GM21390 (cell line): ENCODE measurements around the gene NCCRP1.

Experiments used
- ATAC-seq: cut with Tn5 transposase; IDR thresholded peaks from one replicate; pipeline ENCODE4 v1.9.1; 2021; ENCODE audit not compliant: unreplicated experiment

NCCRP1 gene

DNA sequence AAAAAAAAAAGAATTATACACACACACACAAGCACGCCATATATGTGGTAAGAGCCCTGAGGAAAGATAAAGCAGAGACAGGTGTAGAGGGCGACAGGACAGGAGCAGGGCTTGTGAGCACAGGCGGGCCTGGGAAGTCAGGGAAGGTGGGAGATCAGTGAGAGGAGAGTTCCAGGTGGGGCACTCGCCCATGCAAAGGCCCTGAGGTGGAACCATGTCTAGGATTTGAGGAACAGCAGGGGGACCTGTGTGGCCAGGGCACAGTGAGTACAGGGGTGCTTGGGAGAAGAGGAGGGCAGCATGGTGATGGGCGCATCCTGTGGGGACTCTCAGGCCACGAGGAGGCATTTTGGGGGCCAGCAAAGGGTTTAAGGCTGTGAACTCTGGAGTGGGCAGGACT is 32.5 kb upstream of the NCCRP1 start:
- no peak for ATAC-seq

DNA sequence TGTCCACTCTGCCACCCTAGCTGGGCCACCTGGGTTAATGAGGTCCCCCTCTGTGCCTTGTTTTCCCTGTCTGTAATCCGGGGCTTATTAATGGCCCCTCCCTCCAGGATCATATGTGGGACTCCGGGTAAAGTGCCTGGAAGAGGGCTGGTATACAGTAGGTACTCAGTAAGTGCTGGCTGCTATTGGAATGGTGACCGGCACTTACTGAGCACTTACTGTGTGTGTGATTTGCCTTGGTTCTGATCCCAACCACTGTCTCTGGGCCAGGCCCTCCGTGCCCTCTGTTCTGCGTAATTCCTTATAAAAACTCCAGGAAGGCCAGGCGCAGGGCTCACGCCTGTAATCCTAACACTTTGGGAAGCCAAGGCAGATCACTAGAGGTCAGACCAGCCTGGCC is 30.9 kb upstream of the NCCRP1 start:
- ATAC-seq: no peak

DNA sequence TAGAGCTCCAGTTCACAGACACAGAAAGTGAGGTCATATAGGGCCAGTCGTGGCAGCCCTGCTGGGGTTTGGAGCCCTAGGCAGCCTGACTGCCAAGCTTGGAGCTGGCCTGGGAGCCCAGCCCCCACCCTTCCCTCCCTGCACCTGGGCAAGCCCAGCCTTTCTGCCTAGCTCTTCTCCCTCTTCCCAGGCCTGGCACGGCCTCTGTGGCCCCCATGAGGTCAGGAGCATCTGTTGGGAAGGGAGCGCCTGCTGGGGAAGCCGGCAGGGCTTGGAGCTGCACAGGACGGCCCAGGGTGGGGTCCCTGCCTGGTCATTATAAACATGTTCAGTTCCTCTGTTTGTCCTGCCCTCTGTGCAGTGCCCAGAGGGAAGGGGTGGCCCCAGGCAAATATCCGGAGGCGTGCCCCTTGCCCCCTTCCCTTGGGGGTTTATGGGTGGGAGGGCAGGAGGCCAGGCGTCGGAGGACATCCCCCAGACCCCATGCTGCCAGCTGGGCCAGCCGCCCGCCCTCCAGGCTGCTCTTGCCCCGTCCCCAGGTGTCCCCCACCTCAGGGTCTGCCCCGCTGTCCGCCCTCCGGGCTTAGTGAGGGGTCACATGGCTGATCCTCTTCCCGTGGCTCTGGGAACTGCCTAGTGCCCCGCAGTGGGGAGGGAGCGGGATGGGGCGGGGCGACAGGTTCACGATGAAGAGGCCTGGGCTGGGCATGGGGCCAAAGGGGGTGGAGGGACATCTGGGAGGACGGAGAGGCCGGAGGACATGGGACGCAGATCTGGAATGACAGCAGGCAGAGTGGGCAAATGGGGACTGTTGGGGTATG is 30.0 kb upstream of the NCCRP1 start:
- ATAC-seq: no peak

DNA sequence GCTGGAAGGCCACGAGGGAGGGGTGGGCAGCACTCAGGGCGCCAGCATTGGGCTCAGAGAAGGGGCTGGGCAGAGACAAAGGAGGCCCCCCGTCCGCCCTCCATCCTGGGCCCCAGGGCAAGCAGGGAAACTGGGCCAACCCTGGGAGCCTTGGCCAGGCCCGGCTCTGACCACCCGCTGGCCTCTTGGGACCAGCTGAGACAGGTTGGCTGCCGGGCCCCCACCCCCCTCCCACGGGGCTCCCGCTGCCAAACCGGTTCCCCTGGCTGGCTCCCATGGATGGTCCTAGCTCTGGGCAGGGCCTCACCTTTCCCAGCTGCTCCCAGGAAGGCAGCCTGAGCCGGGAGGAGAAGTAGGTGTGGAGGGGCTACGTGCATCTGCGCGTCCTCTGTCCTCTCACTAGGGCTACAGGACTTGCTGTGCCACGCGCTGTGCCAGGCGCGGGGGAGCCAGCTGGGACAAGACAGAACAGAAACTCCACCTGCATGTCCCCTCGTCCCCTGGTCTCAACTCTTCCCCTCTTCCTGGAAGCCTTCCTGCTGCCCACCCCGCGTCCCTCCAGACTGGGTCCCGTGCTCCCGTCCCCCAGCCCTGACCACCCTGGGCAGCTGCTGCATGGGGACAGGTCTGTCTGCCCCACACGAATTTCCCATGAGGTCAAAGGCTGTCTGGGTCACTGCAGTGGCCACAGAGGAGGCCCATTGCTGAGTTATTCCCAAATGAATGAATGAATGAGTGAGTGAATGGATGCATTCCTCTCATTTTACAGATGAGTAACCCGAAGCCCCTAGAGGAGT is 29.1 kb upstream of the NCCRP1 start:
- ATAC-seq: no peak

DNA sequence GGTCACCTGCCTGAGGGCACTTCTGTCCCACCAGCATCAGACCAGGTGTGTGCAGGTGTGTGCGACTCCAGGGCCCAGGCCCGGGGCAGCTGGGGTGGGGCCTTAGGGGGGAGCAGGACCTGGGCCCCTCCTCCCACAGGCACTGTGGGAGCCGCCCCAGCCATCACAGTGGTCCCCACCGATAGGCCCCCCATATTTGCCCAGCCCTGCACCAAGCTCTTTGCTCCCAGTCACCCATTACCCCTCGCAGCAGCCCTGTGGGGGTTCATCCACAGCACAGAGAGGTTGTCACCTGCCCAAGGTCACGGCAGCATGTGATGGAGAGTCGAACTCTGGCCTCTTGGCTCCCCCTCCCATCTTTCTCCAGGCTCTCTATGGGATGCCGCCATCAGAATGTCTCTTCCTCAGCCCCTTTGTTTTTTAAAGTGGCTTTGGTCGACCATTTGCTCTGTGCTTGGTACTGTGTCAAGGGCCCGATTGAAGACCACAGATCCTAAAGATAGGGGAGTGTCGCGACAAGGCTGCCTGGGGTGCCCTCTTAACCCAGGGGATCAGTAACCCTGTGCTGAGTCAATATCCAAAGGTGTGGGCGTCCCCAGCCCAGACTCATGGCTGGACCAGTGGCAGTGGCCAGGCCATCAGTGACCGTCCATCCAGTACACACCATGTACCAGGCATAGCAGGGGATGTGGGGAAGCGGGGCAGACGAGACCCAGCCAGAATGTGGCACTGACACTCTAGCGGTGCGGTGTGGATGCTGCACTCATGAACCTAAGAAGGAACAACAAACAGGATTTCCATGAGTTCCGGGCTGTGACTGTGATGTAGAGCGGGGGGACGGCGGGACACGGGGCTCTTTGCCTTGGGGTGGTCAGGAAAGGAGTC is 28.3 kb upstream of the NCCRP1 start:
- no peak for ATAC-seq

DNA sequence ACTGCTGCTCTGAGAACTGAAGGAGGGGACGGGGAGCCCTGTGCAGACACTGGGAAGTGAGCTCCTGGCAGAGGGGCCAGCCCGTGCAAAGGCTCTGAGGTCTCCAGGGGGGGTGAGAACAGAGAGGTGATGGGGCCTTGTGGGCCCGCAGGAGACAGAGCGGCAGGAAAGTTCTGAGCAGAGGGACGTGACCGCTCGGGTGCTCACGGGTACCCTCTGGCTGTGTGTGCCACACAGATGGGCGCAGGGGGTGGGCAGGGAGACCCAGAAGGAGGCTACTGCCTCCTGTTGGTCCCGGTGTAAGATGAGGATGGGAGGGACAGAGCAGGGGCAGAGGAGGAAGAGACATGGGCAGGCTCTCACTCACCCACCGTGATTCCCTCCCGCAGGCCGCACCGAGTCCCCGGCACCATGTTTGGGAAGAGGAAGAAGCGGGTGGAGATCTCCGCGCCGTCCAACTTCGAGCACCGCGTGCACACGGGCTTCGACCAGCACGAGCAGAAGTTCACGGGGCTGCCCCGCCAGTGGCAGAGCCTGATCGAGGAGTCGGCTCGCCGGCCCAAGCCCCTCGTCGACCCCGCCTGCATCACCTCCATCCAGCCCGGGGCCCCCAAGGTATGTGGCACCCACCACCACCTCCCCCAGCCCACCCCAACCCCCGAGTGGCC is 27.5 kb upstream of the NCCRP1 start:
- ATAC-seq: no peak

DNA sequence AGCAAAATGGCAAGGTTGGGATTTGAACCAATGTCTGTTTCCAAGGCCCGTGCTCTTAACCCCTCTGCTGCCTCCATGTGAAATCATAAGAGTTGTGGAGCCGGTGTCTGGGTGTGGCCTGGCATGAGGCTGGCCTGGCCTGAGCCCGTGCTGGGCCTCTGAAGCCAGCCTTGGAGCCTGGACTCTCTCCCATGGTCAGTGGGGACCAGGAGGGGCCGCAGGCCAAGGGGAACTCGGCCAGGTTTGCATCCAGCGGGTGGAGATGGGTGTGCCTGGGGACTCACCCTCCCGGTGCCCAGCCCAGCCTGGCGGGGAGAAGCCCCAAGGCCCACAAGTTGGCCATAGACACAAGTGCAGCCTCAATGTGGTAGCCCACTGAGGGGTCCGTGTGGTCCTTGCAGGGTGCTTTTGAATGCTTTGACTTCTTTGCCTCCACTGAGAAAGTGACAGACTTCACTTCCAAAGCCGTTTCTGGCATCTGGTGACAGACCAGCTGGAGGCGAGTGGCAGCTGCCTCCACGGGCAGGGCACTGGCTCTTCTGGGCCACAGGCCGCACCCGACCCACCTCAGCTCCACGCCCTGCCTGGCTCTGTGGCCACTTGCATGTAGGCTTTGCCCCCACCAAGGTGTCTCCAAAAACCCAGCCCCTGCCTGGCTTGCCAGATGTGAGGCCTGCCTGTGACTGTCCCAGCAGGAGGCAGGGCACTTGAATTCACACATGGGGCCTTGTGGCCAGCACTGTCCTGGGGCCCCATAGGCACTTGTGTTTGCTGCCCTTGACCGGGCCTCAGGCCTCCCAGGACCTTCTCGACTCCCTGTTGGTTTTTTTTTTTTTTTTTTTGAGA is 26.2 kb upstream of the NCCRP1 start:
- ATAC-seq: no peak

DNA sequence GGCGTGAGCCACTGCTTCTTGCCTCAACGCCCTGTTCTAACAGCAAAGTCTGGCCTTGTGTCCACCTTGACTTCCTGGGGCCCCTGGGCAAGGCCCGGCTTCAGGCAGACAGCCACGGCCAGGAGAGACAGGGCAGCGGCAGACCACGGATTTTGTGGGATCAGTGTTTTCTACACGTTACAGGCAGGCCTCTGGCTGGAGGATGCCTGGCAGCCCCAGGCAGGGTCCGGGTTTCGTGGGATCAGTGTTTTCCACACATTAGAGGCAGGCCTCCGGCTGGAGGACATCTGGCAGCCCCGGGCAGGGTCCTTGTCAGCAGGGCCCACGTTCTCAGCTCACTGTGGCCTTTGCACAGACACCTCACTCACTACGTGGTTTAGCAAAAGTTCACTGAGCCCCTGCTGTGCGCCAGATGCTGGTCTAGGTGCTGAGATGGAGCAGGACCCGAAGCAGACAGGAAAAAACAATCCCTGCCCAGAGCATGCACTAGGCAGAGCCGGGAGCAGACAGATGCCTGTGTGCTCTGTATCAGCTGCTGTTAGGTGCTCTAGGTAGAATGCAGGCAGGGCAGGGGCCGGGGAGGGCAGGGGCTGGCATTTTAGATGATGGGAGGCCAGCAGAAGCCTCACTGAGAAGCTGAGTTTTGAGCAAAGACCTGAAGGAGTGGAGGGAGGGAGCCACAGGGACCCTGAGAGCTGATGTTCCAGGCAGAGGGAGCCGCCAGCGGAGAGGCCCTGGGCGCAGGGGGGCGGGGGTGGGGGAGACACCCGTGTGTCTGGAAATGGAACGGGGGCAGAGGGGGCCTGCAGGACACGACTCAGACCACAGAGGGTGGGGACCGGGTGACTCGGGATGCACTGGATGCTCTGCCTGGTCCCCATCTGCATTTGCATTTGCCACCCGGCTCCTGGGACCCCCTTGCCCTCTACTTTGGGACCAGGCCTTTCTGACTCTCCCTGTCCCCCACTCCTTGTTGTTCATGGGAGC is 25.0 kb upstream of the NCCRP1 start:
- no peak for ATAC-seq

DNA sequence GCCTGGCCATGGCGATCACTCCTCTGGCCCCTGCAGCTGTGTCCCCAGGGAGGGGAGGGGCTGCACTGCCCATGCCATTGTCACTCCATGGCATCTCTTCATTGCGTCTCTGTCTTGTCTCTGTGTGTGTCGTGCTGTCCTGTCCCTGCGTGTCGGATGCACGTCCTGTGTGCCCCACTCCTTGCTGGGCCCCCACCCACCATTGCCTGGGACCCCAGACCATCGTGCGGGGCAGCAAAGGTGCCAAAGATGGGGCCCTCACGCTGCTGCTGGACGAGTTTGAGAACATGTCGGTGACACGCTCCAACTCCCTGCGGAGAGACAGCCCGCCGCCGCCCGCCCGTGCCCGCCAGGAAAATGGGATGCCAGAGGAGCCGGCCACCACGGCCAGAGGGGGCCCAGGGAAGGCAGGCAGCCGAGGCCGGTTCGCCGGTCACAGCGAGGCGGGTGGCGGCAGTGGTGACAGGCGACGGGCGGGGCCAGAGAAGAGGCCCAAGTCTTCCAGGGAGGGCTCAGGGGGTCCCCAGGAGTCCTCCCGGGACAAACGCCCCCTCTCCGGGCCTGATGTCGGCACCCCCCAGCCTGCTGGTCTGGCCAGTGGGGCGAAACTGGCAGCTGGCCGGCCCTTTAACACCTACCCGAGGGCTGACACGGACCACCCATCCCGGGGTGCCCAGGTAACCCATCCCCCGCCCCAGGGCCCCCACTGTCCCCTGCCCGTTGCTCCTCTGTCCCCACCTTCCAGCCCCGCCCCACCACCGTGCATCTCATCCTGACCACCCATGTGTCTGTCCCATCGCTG is 23.9 kb upstream of the NCCRP1 start:
- ATAC-seq: no peak

DNA sequence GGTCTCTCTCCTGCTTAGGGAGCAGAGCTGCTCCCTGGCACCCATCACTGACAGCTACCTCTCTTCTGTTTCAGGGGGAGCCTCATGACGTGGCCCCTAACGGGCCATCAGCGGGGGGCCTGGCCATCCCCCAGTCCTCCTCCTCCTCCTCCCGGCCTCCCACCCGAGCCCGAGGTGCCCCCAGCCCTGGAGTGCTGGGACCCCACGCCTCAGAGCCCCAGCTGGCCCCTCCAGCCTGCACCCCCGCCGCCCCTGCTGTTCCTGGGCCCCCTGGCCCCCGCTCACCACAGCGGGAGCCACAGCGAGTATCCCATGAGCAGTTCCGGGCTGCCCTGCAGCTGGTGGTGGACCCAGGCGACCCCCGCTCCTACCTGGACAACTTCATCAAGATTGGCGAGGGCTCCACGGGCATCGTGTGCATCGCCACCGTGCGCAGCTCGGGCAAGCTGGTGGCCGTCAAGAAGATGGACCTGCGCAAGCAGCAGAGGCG is 23.2 kb upstream of the NCCRP1 start:
- no peak for ATAC-seq

DNA sequence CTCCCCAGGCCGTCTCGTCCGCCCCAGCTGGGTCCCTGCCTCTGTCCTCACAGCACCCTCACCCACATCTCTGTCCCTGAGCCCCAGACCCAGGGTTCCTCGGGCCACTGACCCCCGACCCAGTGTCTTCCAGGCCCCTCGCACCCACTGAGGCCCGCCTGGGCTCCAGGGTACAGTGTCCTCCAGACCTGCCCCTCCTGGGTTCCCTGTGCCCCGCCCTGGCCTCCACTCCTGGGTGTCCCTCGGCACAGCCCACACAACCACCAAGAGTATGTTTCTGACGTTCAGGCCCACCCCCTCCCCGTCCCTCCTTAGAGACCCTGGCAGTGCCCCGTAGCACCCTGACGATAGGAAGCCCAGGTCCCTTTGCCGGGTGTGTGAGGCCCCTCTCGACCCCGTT is 22.6 kb upstream of the NCCRP1 start:
- no peak for ATAC-seq

DNA sequence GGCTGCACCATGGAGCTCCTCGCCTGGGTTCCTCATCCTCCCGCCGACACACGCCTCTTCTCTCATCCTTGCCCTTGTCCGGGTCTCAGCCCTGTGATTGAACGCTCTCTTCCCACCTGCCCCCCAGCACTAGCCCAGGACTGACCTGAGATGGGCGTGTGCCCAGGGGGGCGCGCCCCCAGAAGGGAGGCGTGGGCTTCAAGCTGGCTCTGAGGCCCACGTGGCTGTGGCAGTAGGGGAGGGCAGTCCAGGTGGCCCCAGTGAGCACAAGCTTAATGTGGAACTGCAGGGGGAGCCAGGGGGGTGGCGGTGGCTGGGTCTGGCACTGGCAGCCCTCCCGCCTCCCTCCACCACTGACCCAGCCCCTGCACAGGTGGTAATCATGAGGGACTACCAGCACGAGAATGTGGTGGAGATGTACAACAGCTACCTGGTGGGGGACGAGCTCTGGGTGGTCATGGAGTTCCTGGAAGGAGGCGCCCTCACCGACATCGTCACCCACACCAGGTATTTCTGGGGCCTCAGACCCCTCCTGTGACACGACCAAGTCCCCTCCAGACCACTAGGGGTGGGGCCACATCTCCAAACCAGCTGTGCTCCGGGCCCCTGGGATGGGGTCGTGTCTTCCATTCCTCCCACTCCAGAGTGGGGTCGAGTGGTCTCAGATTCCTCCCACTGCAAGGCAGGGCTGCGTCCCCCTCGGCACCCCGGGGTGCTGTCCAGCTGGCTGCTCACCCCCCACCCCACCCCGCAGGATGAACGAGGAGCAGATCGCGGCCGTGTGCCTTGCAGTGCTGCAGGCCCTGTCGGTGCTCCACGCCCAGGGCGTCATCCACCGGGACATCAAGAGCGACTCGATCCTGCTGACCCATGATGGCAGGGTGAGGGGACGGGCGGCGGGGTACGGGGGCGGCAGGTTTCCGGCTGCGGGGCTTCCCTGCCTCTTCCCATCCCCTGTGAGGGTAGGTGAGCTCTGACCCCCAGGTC is 21.9 kb upstream of the NCCRP1 start:
- ATAC-seq: no peak

DNA sequence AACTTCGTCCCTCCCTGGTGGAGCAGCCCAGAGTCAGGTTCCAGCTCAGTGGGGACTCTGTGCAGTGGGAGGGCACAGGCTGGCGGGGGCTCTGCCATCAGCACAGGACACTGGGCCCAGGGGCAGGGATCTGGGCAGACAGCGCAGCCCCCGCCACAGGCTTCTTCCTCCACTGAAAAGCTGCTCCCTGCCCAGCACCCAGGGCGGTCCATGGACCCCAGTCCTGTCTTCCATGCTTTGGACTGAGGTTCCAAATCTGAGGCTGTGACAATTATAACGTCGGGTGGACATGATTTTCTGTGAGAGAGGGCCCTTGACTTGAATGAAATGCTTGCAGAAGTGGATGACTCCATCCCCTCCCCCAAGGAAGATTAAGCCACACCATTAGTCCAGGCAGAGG is 21.2 kb upstream of the NCCRP1 start:
- ATAC-seq: no peak

DNA sequence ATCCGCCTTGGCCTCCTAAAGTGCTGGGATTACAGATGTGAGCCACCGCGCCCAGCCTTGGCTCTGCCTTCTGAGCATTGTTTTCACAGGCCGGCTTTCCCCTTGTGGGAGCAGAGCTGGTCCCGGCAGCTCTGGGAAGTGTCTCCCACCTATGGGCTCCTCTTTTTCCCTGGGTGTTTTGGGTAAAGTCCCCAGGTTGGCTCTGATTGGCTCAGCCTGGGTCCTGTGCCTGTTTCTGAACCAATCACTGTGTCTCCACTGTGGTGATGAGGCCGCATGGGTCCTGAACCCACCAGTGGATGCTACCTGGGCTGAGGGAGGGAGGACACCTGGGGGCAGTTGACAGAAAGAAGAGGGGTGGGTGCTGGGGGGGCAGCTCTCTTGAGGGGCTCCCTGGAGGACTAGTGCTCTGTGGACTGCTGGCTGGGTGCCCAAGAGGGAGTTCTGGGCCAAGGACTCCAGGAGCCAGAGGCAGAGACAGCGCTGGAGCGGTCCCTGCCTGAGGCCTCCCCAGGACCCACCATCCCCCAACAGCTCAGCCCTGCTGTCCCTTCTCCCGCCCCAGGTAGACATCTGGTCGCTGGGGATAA is 19.6 kb upstream of the NCCRP1 start:
- ATAC-seq: no peak

DNA sequence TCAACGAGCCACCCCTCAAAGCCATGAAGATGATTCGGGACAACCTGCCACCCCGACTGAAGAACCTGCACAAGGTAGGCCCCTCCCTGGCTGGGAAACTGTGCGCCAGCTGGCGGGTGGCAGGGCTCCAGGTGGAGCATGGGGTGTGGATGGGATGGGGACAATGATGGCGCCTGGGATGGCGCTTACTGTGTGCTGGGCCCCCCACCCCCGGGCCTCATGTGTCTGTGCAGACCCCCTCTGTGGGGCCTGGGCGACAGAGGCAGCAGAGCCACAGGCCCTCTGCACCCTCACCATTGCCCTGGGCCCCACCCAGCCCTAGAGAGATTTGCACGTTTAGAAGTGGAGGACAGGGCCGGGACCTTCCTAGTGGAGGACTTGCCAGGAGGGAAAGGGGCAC is 19.0 kb upstream of the NCCRP1 start:
- ATAC-seq: no peak

DNA sequence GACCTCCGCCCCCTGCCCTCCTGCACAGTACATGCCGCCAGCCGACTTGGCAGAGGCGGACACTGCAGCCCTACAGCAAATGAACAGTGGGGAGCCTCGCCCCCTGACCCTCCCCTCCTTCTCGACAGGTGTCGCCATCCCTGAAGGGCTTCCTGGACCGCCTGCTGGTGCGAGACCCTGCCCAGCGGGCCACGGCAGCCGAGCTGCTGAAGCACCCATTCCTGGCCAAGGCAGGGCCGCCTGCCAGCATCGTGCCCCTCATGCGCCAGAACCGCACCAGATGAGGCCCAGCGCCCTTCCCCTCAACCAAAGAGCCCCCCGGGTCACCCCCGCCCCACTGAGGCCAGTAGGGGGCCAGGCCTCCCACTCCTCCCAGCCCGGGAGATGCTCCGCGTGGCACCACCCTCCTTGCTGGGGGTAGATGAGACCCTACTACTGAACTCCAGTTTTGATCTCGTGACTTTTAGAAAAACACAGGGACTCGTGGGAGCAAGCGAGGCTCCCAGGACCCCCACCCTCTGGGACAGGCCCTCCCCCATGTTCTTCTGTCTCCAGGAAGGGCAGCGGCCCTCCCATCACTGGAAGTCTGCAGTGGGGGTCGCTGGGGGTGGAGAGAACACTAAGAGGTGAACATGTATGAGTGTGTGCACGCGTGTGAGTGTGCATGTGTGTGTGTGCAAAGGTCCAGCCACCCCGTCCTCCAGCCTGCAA is 18.3 kb upstream of the NCCRP1 start:
- no peak for ATAC-seq
